Liver (tissue), 9 donors: Measurements from ENCODE around the gene ZDHHC14. TPM values are rescaled to one million over a fixed set of nuclear protein-coding genes. Genes with fewer than 3 reads are reported as not detected.

Experiments used
- DNase-seq: peaks from one replicate; pipeline ENCODE4 v3.0.0-alpha.2; 2017; ENCODE audit warnings: low spot score
- H3K27ac ChIP-seq, 2 donors: one replicate each; pipeline ENCODE4 v1.7.0; 2013; ENCODE audit warnings: inconsistent platforms in 2 of 2, low read length in 2 of 2, control low read depth in 1 of 2, low read depth in 1 of 2, mild to moderate bottlenecking in 1 of 2
- H3K27me3 ChIP-seq, 4 donors: one replicate each; pipeline versions ENCODE4 v1.6.1 to v1.7.0; 2013; ENCODE audit warnings: low read length in 3 of 4, inconsistent platforms in 1 of 4, mild to moderate bottlenecking in 1 of 4, moderate library complexity in 1 of 4; ENCODE audit not compliant: control insufficient read depth in 4 of 4, insufficient read depth in 4 of 4
- H3K36me3 ChIP-seq, 4 donors: one replicate each; pipeline versions ENCODE4 v1.6.1 to v1.7.0; 2013; ENCODE audit warnings: low read length in 3 of 4, mild to moderate bottlenecking in 3 of 4, low read depth in 1 of 4, moderate library complexity in 1 of 4; ENCODE audit not compliant: control insufficient read depth in 4 of 4, insufficient read depth in 3 of 4
- H3K4me1 ChIP-seq, 4 donors: one replicate each; pipeline versions ENCODE4 v1.6.1 to v1.7.0; 2013; ENCODE audit warnings: low read length in 3 of 4, mild to moderate bottlenecking in 3 of 4, moderate library complexity in 1 of 4; ENCODE audit not compliant: control insufficient read depth in 4 of 4, insufficient read depth in 4 of 4
- H3K4me3 ChIP-seq, 3 donors: one replicate each; pipeline versions ENCODE4 v1.6.1 to v1.7.0; 2013; ENCODE audit warnings: low read length in 3 of 3, control low read depth in 1 of 3, low read depth in 1 of 3, mild to moderate bottlenecking in 1 of 3
- H3K9ac ChIP-seq, 2 donors: one replicate each; pipeline ENCODE4 v1.7.0; 2013; ENCODE audit warnings: low read length in 2 of 2, mild to moderate bottlenecking in 2 of 2, moderate library complexity in 2 of 2, control low read depth in 1 of 2, low read depth in 1 of 2
- H3K9me3 ChIP-seq, 4 donors: one replicate each; pipeline versions ENCODE4 v1.6.1 to v1.7.0; 2013; ENCODE audit warnings: low read length in 3 of 4; ENCODE audit not compliant: control insufficient read depth in 4 of 4
- EGR1 ChIP-seq, 2 donors: IDR thresholded peaks; 2 replicates each; pipeline ENCODE4 v1.6.1; 2016 to 2018; ENCODE audit warnings: antibody characterized with exemption in 2 of 2, low read depth in 2 of 2
- FOXA1 ChIP-seq: IDR thresholded peaks from 2 replicates; pipeline ENCODE4 v1.6.1; 2016; ENCODE audit warnings: antibody characterized with exemption
- FOXA2 ChIP-seq: IDR thresholded peaks from 2 replicates; pipeline ENCODE4 v1.6.1; 2016; ENCODE audit warnings: antibody characterized with exemption
- GABPA ChIP-seq, 2 donors: IDR thresholded peaks in 1 of 2; conservative IDR thresholded peaks in 1 of 2; 2 replicates each; pipeline ENCODE4 v1.6.1; 2016; ENCODE audit warnings: antibody characterized with exemption in 2 of 2, mild to moderate bottlenecking in 1 of 2, moderate library complexity in 1 of 2
- HNF4A ChIP-seq, 2 donors: conservative IDR thresholded peaks; 2 replicates each; pipeline ENCODE4 v1.6.1; 2016; ENCODE audit warnings: antibody characterized with exemption in 2 of 2, mild to moderate bottlenecking in 2 of 2
- HNF4G ChIP-seq: IDR thresholded peaks from 2 replicates; pipeline ENCODE4 v1.6.1; 2016; ENCODE audit warnings: antibody characterized with exemption
- JUND ChIP-seq, 2 donors: IDR thresholded peaks; 2 replicates each; pipeline ENCODE4 v1.6.1; 2016; ENCODE audit warnings: antibody characterized with exemption in 2 of 2
- RXRA ChIP-seq, 2 donors: IDR thresholded peaks; 2 replicates each; pipeline ENCODE4 v1.6.1; 2017 to 2018; ENCODE audit warnings: antibody characterized with exemption in 2 of 2, mild to moderate bottlenecking in 1 of 2
- SP1 ChIP-seq: IDR thresholded peaks from 2 replicates; pipeline ENCODE4 v1.6.1; 2018; ENCODE audit warnings: antibody characterized with exemption, mild to moderate bottlenecking
- TAF1 ChIP-seq: conservative IDR thresholded peaks from 2 replicates; pipeline ENCODE4 v1.6.1; 2016; ENCODE audit warnings: antibody characterized with exemption, mild to moderate bottlenecking
- YY1 ChIP-seq: IDR thresholded peaks from 2 replicates; pipeline ENCODE4 v1.6.1; 2016; ENCODE audit warnings: antibody characterized with exemption, mild to moderate bottlenecking
- WGBS: extraction: QIAGEN DNeasy Blood & Tissue Kit; methylation state at CpG from one replicate; pipeline ENCODE4 v1.1.7; 2013; 5-methylcytosine and 5-hydroxymethylcytosine counted together
- polyA plus RNA-seq, 2 donors: library from polyadenylated mRNA; stranded (reverse) in 1 of 2; unstranded in 1 of 2; fragments of 200-250 nt in 1 of 2; fragments of >200 nt in 1 of 2; fragmentation: Nextera tagmentation in 1 of 2; extraction: Ambion mirVana in 1 of 2; gene quantifications; one replicate each; pipeline versions ENCODE4 v1.2.1 to v1.2.3, GENCODE V29; 2013 to 2015
- total RNA-seq, 2 donors: library from RNA; depleted of rRNA; stranded (reverse); fragments of >200 nt; gene quantifications; one replicate each; pipeline ENCODE4 v1.2.3, GENCODE V29; 2014
- TF ChIP-seq, protein P1 (sequence below): fragments of 150-350 bp; IDR thresholded peaks from 2 replicates; pipeline ENCODE4 v1.5.1; 2017; ENCODE audit warnings: improper control_type of control experiment, low read depth, low read length; ENCODE audit not compliant: missing input control
- TF ChIP-seq, protein P2 (sequence below): IDR thresholded peaks from 2 replicates; pipeline ENCODE4 v1.6.1; 2016; ENCODE audit warnings: antibody characterized with exemption
- TF ChIP-seq, protein P3 (sequence below): IDR thresholded peaks from 2 replicates; pipeline ENCODE4 v1.6.1; 2016; ENCODE audit warnings: antibody characterized with exemption
- TF ChIP-seq, protein P4 (sequence below): IDR thresholded peaks from 2 replicates; pipeline ENCODE4 v1.6.1; 2016; ENCODE audit warnings: antibody characterized with exemption
- TF ChIP-seq, protein P5 (sequence below): IDR thresholded peaks from 2 replicates; pipeline ENCODE4 v1.6.1; 2016; ENCODE audit warnings: antibody characterized with exemption, mild to moderate bottlenecking
- donor health status: healthy.
- donor health status: healthy.
- donor health status: healthy.
- donor health status: healthy.
- donor health status: healthy.

The ZDHHC14 gene
- total and polyA plus RNA-seq, 4 donors = 4.4 to 11.7 (median 8.4) TPM

DNA sequence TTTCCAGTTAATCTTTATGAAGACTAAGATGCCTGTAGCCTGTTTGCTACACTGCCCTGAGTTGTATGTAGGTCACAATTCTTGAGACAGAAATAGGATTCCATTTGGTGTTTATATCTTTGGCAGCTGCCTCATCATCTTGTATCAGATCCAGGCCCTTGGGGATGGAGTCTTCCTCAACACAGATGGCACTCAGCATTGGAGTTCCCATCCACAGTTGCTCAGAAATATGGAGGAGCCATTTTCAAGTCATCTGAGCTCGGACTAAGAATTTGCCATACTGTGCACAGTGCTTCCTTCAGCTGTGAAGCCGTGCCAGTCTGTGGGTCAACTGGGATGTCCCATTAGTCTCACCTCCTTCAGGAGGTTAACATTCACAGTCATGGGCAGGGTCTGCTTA lies 156.6 kb downstream of the ZDHHC14 start (continued):
- TF ChIP-seq, protein P1, sequence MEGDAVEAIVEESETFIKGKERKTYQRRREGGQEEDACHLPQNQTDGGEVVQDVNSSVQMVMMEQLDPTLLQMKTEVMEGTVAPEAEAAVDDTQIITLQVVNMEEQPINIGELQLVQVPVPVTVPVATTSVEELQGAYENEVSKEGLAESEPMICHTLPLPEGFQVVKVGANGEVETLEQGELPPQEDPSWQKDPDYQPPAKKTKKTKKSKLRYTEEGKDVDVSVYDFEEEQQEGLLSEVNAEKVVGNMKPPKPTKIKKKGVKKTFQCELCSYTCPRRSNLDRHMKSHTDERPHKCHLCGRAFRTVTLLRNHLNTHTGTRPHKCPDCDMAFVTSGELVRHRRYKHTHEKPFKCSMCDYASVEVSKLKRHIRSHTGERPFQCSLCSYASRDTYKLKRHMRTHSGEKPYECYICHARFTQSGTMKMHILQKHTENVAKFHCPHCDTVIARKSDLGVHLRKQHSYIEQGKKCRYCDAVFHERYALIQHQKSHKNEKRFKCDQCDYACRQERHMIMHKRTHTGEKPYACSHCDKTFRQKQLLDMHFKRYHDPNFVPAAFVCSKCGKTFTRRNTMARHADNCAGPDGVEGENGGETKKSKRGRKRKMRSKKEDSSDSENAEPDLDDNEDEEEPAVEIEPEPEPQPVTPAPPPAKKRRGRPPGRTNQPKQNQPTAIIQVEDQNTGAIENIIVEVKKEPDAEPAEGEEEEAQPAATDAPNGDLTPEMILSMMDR = no peak
- no peak for TF ChIP-seq FOXA2
- TF ChIP-seq GABPA (IDR thresholded peaks at IDR 0.05 in 1 of 2, conservative IDR thresholded peaks at IDR 0.05 in 1 of 2) = no peak
- TF ChIP-seq HNF4G = no peak
- no peak for TF ChIP-seq EGR1 (IDR thresholded peaks at IDR 0.05; ENCODE audit: low read depth in 2 of 2)
- no peak for TF ChIP-seq FOXA1
- TF ChIP-seq JUND (IDR thresholded peaks at IDR 0.05) = no peak
- TF ChIP-seq, protein P2, sequence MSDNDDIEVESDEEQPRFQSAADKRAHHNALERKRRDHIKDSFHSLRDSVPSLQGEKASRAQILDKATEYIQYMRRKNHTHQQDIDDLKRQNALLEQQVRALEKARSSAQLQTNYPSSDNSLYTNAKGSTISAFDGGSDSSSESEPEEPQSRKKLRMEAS = no peak
- TF ChIP-seq TAF1 = no peak
- TF ChIP-seq HNF4A (conservative IDR thresholded peaks at IDR 0.05) = no peak

DNA sequence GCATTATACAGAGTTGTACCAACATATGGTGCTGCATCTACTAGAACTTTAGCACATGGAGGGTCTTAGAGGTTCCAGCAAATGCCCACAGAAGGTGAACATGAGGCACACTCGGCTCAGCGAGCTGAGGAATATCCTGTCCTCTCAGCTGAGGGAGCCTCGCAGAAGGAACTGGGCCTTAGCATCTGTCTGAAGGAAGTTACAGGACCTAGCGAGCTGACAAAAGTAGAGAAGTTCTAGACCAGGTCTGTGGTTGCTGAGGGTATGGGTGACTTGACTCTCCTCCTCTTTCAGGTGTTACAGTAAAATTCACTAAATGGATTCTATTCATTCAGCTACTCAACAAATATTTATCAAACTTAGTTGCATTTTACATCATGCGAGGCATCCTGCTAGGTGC lies 157.2 kb downstream of the ZDHHC14 start:
- H3K4me1 ChIP-seq = peaks cover 5 to 68% (median 36%) of the 10 kb centered on the region in 4 donors
- no peaks in the 10 kb centered on the region for H3K9me3 ChIP-seq
- WGBS = 69% methylated on average over 5 of the region's 5 CpGs
- DNase-seq = no peak
- no peak for TF ChIP-seq JUND (IDR thresholded peaks at IDR 0.05)
- no peak for TF ChIP-seq YY1
- TF ChIP-seq, protein P3, sequence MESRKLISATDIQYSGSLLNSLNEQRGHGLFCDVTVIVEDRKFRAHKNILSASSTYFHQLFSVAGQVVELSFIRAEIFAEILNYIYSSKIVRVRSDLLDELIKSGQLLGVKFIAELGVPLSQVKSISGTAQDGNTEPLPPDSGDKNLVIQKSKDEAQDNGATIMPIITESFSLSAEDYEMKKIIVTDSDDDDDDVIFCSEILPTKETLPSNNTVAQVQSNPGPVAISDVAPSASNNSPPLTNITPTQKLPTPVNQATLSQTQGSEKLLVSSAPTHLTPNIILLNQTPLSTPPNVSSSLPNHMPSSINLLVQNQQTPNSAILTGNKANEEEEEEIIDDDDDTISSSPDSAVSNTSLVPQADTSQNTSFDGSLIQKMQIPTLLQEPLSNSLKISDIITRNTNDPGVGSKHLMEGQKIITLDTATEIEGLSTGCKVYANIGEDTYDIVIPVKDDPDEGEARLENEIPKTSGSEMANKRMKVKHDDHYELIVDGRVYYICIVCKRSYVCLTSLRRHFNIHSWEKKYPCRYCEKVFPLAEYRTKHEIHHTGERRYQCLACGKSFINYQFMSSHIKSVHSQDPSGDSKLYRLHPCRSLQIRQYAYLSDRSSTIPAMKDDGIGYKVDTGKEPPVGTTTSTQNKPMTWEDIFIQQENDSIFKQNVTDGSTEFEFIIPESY = no peak
- TF ChIP-seq, protein P2 = no peak
- TF ChIP-seq, protein P4, sequence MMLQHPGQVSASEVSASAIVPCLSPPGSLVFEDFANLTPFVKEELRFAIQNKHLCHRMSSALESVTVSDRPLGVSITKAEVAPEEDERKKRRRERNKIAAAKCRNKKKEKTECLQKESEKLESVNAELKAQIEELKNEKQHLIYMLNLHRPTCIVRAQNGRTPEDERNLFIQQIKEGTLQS = no peak
- no peak for TF ChIP-seq SP1
- no peak for TF ChIP-seq HNF4A (conservative IDR thresholded peaks at IDR 0.05)
- TF ChIP-seq, protein P5, sequence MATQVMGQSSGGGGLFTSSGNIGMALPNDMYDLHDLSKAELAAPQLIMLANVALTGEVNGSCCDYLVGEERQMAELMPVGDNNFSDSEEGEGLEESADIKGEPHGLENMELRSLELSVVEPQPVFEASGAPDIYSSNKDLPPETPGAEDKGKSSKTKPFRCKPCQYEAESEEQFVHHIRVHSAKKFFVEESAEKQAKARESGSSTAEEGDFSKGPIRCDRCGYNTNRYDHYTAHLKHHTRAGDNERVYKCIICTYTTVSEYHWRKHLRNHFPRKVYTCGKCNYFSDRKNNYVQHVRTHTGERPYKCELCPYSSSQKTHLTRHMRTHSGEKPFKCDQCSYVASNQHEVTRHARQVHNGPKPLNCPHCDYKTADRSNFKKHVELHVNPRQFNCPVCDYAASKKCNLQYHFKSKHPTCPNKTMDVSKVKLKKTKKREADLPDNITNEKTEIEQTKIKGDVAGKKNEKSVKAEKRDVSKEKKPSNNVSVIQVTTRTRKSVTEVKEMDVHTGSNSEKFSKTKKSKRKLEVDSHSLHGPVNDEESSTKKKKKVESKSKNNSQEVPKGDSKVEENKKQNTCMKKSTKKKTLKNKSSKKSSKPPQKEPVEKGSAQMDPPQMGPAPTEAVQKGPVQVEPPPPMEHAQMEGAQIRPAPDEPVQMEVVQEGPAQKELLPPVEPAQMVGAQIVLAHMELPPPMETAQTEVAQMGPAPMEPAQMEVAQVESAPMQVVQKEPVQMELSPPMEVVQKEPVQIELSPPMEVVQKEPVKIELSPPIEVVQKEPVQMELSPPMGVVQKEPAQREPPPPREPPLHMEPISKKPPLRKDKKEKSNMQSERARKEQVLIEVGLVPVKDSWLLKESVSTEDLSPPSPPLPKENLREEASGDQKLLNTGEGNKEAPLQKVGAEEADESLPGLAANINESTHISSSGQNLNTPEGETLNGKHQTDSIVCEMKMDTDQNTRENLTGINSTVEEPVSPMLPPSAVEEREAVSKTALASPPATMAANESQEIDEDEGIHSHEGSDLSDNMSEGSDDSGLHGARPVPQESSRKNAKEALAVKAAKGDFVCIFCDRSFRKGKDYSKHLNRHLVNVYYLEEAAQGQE = no peak
- TF ChIP-seq FOXA2 = no peak
- no peak for TF ChIP-seq RXRA (IDR thresholded peaks at IDR 0.05)
- TF ChIP-seq HNF4G = no peak
- H3K9ac ChIP-seq = no peak overlapping the region
- no peak overlapping the region for H3K4me3 ChIP-seq
- peak overlapping the region; percentile 2 to 51 for H3K27ac ChIP-seq
- H3K36me3 ChIP-seq = no peaks in the 10 kb centered on the region
- no peaks in the 10 kb centered on the region for H3K27me3 ChIP-seq
